ENCODE measurements around the gene SETD2.
"Not testable (repeated sequence)": the region's sequence is repeated elsewhere in the genome, so short reads cannot be mapped to it uniquely, and the experiment has no call there.

GRCh38 chr3:47140553-47140952, 23.4 kb downstream of the SETD2 start:
- TF ChIP-seq EZH2phosphoT487 (IDR thresholded peaks at IDR 0.05; ENCODE audit: borderline replicate concordance, low read length); CTCF (conservative IDR thresholded peaks at IDR 0.05; ENCODE audit: low read depth, low read length); EZH2 (IDR thresholded peaks at IDR 0.05; ENCODE audit: low read length, unreplicated experiment): not testable (repeated sequence)
